G401 (cell line): ENCODE data around the gene SMIM23. TPM values are rescaled to one million over a fixed set of nuclear protein-coding genes. Genes with fewer than 3 reads are reported as not detected.

Experiments used
- DNase-seq: peaks from one replicate; pipeline ENCODE4 v3.0.0-alpha.2; 2015; ENCODE audit warnings: low spot score
- in situ Hi-C: cut with HindIII; loops from 2 replicates; pipeline ENCODE4 v1.10.0; 2016; ENCODE audit warnings: low sequenced_read_pairs, mixed read lengths
- total RNA-seq: library from RNA; depleted of rRNA; stranded (reverse); fragments of >200 nt; shearing (Covaris generic); gene quantifications from 2 replicates; pipeline ENCODE4 v1.2.3, GENCODE V29; 2014

SMIM23 gene
- total RNA-seq, 1 experiment from 2014 or later = not detected

- DNase-seq = no peak
- in situ Hi-C loops = no loop called here
Measured at GRCh38 chr5:171808951-171809350, 23.3 kb downstream of the SMIM23 start.

GRCh38 chr5:171810227-171810626 is 24.6 kb downstream of the SMIM23 start:
- in situ Hi-C loops = no loop called here
- no peak for DNase-seq

- in situ Hi-C loops = no loop called here
- DNase-seq = no peak
Measured at GRCh38 chr5:171813270-171813669, 27.7 kb downstream of the SMIM23 start.

DNA sequence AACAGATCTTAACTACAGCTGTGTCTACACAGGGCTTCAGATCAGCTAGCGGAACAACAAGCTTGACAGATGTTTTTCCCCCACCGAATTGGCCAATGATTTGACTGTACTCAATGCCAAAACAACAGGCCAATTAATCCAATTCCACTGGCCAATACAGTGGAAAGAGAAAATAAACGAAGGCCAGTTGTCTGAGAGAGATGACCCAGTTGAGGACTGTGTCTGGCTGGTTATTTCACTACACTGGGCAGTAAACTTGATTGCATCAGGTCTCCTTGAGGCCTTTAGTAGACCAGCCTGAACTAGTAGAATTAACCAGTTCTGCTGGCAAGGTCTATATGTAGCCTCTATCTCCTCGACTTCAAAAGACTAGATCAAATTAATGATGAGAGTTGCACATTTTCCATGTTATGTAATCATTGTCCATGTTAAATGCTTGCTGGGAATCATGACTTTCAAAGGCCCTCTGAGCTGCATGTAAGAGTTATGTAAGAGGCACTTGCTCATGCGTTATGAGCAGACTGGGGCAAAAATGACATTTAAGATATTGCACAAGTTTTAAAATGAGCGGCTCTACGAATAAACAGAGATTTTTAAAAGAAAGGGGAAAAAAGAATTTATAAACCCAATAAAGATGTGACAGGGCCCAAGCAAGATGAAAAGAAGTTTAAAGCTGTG is 28.3 kb downstream of the SMIM23 start:
- in situ Hi-C loops = no loop called here
- DNase-seq = no peak

DNA sequence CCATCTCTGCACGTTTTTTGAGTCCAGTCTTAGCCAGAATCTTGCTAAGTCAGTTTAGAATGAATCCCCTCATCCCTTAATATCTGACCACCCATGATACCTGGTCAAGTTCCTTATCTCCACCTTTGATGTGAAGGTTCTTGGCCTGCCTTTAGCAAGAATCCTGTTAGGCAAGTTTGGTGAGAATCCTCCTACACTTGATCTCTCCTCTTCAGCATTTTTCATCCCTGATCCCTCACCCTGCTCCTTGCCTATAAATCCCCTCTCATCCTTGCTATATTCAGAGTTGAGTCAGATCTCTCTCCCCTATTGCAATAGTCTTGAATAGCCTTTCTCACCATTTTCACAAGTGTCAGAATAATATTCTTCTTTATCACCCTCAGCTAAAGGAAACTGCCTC is 31.0 kb downstream of the SMIM23 start:
- DNase-seq = no peak
- in situ Hi-C loops = no loop called here

GRCh38 chr5:171820561-171820960 is 34.9 kb downstream of the SMIM23 start:
- in situ Hi-C loops = no loop called here
- no peak for DNase-seq

DNA sequence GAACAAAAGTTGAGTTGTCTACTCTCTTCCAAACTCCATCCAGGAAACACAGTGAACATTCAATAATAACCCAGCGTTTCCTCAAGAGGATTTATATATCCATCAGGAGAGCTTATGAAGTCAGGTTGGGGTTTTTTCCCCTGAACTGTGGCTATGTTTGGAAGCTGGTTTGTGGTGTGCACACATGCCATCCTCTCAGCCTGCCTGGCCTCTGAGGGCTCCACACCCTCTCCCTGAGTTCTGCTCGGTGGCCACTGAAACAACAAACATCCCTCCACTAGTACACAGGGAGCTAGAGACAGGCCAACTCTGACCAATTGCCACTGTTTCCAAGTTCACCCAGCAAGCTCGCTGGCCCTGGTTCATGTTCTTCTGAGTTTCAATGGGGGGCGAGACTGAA is 35.7 kb downstream of the SMIM23 start:
- in situ Hi-C loops = no loop called here
- no peak for DNase-seq

DNA sequence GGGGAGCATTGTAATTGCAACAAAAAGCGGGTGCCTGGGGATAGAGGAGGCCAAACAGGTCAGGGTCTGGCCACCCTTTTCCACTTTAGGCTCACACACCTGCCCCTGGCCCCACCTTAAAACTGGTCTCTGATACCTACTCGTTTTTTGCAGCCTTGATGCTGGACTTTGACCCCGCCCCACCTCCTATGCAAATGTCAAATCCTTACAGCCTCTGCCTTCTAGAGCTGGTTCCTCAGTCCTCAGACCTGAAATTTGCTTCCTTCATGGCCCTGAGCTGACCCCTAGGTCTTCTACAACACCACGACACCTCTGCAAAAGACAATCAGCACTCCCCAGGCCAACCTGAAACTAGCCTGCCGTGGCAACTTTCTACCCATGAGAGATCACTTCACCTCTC is 37.7 kb downstream of the SMIM23 start:
- in situ Hi-C loops = no loop called here
- DNase-seq = no peak

- in situ Hi-C loops = no loop called here
- DNase-seq = no peak
Measured at GRCh38 chr5:171825051-171825450, 39.4 kb downstream of the SMIM23 start.

DNA sequence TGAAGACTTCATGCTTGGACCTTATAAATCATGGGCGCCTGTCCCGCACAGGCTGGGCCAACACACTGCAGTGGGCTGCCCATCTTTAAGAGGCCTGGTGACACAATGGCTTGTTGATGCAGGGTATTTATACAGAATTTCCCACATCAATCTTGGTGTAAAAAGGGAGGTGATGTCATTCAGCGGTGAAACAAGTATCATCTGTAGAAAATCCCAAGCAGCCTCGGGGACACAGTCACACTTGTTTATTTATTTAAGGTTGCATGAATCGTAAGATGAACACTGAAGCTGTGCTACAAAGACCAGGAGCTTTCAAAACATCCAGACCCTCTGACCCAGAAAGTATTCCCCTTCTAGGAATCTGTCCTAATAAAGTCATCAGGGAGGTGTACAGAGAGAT is 40.5 kb downstream of the SMIM23 start:
- no peak for DNase-seq
- in situ Hi-C loops = no loop called here

DNA sequence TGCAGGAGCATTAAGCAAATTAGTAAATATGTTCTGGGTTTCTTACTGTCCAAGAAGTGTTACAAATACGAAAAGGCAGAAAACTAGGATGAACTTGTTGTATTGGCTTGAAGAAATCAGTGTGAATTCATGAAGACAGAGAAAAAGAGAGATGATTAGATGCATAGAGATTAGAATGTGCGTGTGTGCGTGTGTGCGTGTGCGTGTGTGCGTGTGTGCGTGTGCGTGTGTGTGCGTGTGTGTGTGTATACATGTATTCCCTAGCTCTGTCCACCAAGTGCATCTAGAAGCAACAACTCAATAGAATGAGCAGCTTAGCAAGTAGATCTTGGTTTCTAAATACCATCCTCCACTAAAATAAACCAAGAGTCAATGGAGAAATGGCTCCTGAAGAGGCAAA is 41.5 kb downstream of the SMIM23 start:
- in situ Hi-C loops = no loop called here

GRCh38 chr5:171830686-171831085 is 45.1 kb downstream of the SMIM23 start:
- in situ Hi-C loops = no loop called here
- no peak for DNase-seq

More for the DNA sequence above, 41.5 kb downstream of the SMIM23 start:
- no peak for DNase-seq

DNA sequence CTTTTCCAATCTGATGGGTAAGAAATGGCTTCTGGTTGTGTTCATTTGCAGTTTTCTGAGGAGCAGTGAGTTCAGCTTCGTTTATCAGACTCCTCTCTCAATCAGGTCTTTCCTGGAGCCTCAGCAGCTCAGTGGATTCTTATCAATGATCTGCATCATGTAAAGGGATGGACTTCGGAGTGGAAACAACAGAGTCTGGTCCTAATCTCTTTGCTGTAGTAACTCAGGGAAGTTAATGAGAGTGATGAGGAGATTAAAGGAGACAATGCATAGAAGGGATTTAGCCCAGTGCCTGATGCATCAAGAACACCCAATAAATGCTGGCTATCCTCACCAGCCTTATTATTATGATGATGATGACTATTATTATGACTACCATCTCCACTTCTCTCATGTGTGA is 47.2 kb downstream of the SMIM23 start:
- no peak for DNase-seq
- in situ Hi-C loops = no loop called here

GRCh38 chr5:171834461-171834860 is 48.8 kb downstream of the SMIM23 start:
- no peak for DNase-seq
- in situ Hi-C loops = no loop called here

DNA sequence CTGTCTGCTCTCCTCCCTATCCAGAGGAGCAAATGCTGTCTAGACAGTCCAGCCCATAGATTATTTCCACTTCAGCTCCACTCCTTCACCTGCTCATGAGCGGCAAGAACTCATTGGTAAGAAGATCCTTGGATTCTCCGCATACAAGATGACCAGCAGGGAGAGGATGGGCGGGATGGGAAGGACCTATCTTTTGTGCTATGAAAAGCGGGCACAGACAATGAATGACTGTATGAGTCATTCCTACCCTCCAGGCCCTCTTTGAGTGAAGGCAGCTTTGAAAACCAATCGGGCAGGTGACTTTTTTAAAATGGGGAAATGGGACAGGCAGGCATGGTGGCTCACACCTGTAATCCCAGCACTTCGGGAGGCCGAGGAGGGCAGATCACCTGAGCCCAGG is 49.4 kb downstream of the SMIM23 start:
- in situ Hi-C loops = no loop called here
- no peak for DNase-seq

DNA sequence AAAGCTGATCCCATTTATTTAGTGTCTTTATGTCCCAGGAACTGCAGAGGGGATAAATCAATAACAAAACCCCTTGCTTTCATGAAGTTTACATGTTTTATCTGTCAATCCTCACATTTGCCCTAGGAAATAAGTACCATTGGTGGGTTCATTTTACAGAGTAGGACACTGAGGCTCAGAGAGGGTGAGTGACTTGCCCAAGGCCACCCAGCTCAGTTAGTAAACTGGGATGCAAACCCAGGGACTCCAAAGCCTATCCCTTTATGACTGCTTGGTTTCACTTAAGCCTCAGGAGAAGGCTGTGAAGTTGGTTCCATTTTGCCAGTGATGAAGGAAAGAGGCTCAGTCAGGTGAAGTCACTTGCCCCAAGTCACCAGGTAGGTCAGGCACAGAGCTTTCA is 51.9 kb downstream of the SMIM23 start:
- no peak for DNase-seq
- in situ Hi-C loops = no loop called here

GRCh38 chr5:171838066-171838465 is 52.4 kb downstream of the SMIM23 start:
- in situ Hi-C loops = no loop called here
- DNase-seq = no peak

- no peak for DNase-seq
- in situ Hi-C loops = no loop called here
Measured at GRCh38 chr5:171839112-171839511, 53.5 kb downstream of the SMIM23 start.

DNA sequence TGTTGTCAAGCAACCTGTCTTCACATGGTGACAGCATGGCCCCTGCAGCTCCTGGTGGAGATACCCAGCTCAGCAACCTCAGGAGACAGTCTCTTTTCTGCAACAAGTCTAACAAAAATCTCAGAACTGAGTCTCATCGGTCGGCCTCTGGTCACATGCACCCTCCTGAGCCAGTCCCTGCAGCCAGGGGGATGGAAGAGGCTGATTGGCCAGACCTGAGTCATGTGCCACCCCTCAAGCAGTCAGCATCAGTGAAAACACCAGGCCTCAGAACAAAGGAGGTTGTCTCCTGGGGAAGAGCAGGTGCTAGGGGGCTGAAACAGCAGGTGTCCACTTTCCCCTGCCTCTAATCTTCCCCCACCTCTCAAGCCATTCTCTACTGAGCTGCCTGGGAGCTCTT is 54.4 kb downstream of the SMIM23 start:
- in situ Hi-C loops = no loop called here
- no peak for DNase-seq
